CD14-positive monocyte (primary cell): Measurements from ENCODE around the gene ACVR1B. TPM values are rescaled to one million over a fixed set of nuclear protein-coding genes. Genes with fewer than 3 reads are reported as not detected.

ENCODE experiments used
- DNase-seq, 3 donors: peaks; one replicate each; pipeline ENCODE4 v3.0.0-alpha.2; 2011 to 2022
- H2AFZ ChIP-seq: 2 replicates; pipeline ENCODE4 v1.6.0; 2012; ENCODE audit warnings: mild to moderate bottlenecking, low read depth, low read length, inconsistent platforms; ENCODE audit not compliant: insufficient read depth, poor library complexity, severe bottlenecking
- H3K27ac ChIP-seq, 2 donors: 1 replicate in 1 of 2; 2 replicates in 1 of 2; pipeline ENCODE4 v1.5.1; 2012 to 2013; ENCODE audit warnings: low read length in 2 of 2, control low read depth in 1 of 2, inconsistent platforms in 1 of 2, low read depth in 1 of 2, mild to moderate bottlenecking in 1 of 2
- H3K27me3 ChIP-seq, 2 donors: one replicate each; pipeline versions ENCODE4 v1.6.0 to v1.6.1; 2011 to 2013; ENCODE audit warnings: low read length in 2 of 2; ENCODE audit not compliant: control insufficient read depth in 2 of 2, insufficient read depth in 2 of 2
- H3K36me3 ChIP-seq, 2 donors: replicated peaks in 1 of 2; 1 replicate in 1 of 2; 2 replicates in 1 of 2; pipeline versions ENCODE4 v1.5.1 to v1.6.1; 2012 to 2013; ENCODE audit warnings: low read length in 2 of 2, control low read depth in 1 of 2, inconsistent platforms in 1 of 2, mild to moderate bottlenecking in 1 of 2; ENCODE audit not compliant: insufficient read depth in 2 of 2, control insufficient read depth in 1 of 2
- H3K4me1 ChIP-seq, 2 donors: 1 replicate in 1 of 2; 2 replicates in 1 of 2; pipeline versions ENCODE4 v1.5.1 to v1.6.1; 2012 to 2013; ENCODE audit warnings: low read length in 2 of 2, control low read depth in 1 of 2, inconsistent platforms in 1 of 2, mild to moderate bottlenecking in 1 of 2, moderate library complexity in 1 of 2; ENCODE audit not compliant: insufficient read depth in 2 of 2, control insufficient read depth in 1 of 2
- H3K4me2 ChIP-seq: replicated peaks from 2 replicates; pipeline ENCODE3; 2012; ENCODE audit warnings: low read length, moderate library complexity, mild to moderate bottlenecking; ENCODE audit not compliant: poor library complexity, severe bottlenecking; ENCODE audit errors: extremely low read depth
- H3K4me3 ChIP-seq, 3 experiments: fragments of 200-600 bp in 1 of 3; sonication (generic) in 1 of 3; replicated peaks in 1 of 3; 1 replicate in 2 of 3; 2 replicates in 1 of 3; pipeline ENCODE4 v1.5.1; 2011 to 2013; ENCODE audit warnings: low read length in 3 of 3, mild to moderate bottlenecking in 3 of 3, control low read depth in 2 of 3, low read depth in 2 of 3, inconsistent platforms in 1 of 3, moderate library complexity in 1 of 3
- H3K79me2 ChIP-seq: 2 replicates; pipeline ENCODE4 v1.6.0; 2012; ENCODE audit warnings: mild to moderate bottlenecking, control low read depth, inconsistent platforms, low read length, moderate library complexity; ENCODE audit not compliant: insufficient read depth
- H3K9ac ChIP-seq: 2 replicates; pipeline ENCODE4 v1.6.0; 2017; ENCODE audit warnings: low read length, mild to moderate bottlenecking; ENCODE audit not compliant: insufficient read depth, poor library complexity, severe bottlenecking
- H3K9me3 ChIP-seq, 2 donors: replicated peaks in 1 of 2; 1 replicate in 1 of 2; 2 replicates in 1 of 2; pipeline versions ENCODE4 v1.5.1 to v1.6.1; 2012 to 2013; ENCODE audit warnings: low read length in 2 of 2, control low read depth in 1 of 2; ENCODE audit not compliant: control insufficient read depth in 1 of 2, insufficient read depth in 1 of 2
- H4K20me1 ChIP-seq: 2 replicates; pipeline ENCODE4 v1.6.0; 2012; ENCODE audit warnings: mild to moderate bottlenecking, low read length, control low read depth, moderate library complexity; ENCODE audit not compliant: insufficient read depth
- H3K27ac Mint-ChIP-seq, 7 donors: one replicate each; pipeline ENCODE4 v1.8.0; 2020; ENCODE audit warnings: mild to moderate bottlenecking in 7 of 7, mixed read lengths in 7 of 7, moderate library complexity in 6 of 7, inconsistent platforms in 2 of 7
- H3K27me3 Mint-ChIP-seq, 3 donors: one replicate each; pipeline ENCODE4 v1.8.0; 2021 to 2022; ENCODE audit warnings: low read depth in 3 of 3, mild to moderate bottlenecking in 3 of 3, mixed read lengths in 3 of 3, moderate library complexity in 3 of 3, inconsistent platforms in 1 of 3
- H3K36me3 Mint-ChIP-seq, 2 donors: one replicate each; pipeline ENCODE4 v1.8.0; 2020; ENCODE audit warnings: mixed read lengths in 2 of 2, inconsistent platforms in 1 of 2, mild to moderate bottlenecking in 1 of 2
- H3K4me1 Mint-ChIP-seq: one replicate; pipeline ENCODE4 v1.8.0; 2020; ENCODE audit warnings: mild to moderate bottlenecking, mixed read lengths
- H3K4me3 Mint-ChIP-seq, 2 donors: one replicate each; pipeline ENCODE4 v1.8.0; 2020; ENCODE audit warnings: mild to moderate bottlenecking in 2 of 2, mixed read lengths in 2 of 2, moderate library complexity in 1 of 2
- H3K9me3 Mint-ChIP-seq, 7 donors: one replicate each; pipeline ENCODE4 v1.8.0; 2020 to 2022; ENCODE audit warnings: mixed read lengths in 7 of 7, mild to moderate bottlenecking in 6 of 7, moderate library complexity in 6 of 7, inconsistent platforms in 2 of 7
- WGBS: methylation state at CpG from one replicate; pipeline ENCODE4 v1.1.5; 2013; ENCODE audit warnings: missing lambda C conversion rate; ENCODE audit not compliant: insufficient coverage; 5-methylcytosine and 5-hydroxymethylcytosine counted together
- intact Hi-C, 2 donors: fragments of 100-400 bp; cut with micrococcal nuclease; formaldehyde crosslinking; loops; one replicate each; pipeline versions ENCODE4 v1.15.0 to v1.15.1; 2023
- polyA plus RNA-seq, 3 donors: library from polyadenylated mRNA; depleted of rRNA in 1 of 3; unstranded in 2 of 3; stranded (reverse) in 1 of 3; fragments of 300-500 nt in 2 of 3; fragments of >200 nt in 1 of 3; fragmentation: Illumina TruSeq in 2 of 3; gene quantifications; 1 replicate in 2 of 3; 2 replicates in 1 of 3; pipeline ENCODE4 v1.2.3, GENCODE V29; 2012 to 2021
- TF ChIP-seq, protein P1 (sequence below): fragments of 200-600 bp; IDR thresholded peaks from one replicate; pipeline ENCODE4 v1.8.0; 2022; ENCODE audit warnings: antibody characterized with exemption, mild to moderate bottlenecking

ACVR1B gene
- polyA plus RNA-seq, 3 donors: 1.8 to 18.5 (median 3.9) TPM

DNA sequence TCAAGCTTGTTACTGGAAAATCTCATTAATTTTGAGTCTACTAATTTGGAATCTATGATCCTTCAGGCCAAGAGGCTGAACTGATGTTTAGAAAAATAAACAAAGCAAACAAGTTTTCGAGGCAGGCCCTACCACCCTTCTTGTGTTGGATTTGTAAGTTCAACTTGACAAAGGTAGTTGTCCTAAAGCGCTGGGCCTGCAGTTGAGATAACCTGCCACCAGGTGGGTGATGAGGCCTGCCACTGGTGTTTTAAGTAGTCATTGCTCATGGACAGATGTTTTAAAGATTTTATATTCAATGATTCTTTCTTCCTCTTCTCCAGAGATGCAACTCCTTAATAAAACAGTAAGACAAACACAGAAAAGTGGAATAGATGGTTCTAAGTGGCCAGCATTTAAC is 24.8 kb upstream of the ACVR1B start:
- peaks cover 35% of the 10 kb centered on the region for H3K4me1 Mint-ChIP-seq
- Histone ChIP-seq H3K4me2 (no peak overlapping the region), H3K27ac (no peak overlapping the region), H3K79me2 (no peaks in the 10 kb centered on the region), H3K4me3 (no peak overlapping the region), H2AFZ (no peak overlapping the region), H3K9me3 (no peaks in the 10 kb centered on the region), H3K27me3 (no peaks in the 10 kb centered on the region), H4K20me1 (no peaks in the 10 kb centered on the region), H3K4me1 (peaks cover 21 to 22% of the 10 kb centered on the region in 2 donors), H3K36me3 (no peaks in the 10 kb centered on the region), H3K9ac (no peak overlapping the region)
- H3K27me3 Mint-ChIP-seq: peaks cover 2 to 9% (median 5%) of the 10 kb centered on the region in 3 donors
- H3K27ac Mint-ChIP-seq: no peak overlapping the region
- intact Hi-C loops: no loop called here
- peaks cover 0 to 3% (median 0%) of the 10 kb centered on the region in 7 donors for H3K9me3 Mint-ChIP-seq
- WGBS: 100% methylated on average over 1 of the region's 2 CpGs
- TF ChIP-seq, protein P1, sequence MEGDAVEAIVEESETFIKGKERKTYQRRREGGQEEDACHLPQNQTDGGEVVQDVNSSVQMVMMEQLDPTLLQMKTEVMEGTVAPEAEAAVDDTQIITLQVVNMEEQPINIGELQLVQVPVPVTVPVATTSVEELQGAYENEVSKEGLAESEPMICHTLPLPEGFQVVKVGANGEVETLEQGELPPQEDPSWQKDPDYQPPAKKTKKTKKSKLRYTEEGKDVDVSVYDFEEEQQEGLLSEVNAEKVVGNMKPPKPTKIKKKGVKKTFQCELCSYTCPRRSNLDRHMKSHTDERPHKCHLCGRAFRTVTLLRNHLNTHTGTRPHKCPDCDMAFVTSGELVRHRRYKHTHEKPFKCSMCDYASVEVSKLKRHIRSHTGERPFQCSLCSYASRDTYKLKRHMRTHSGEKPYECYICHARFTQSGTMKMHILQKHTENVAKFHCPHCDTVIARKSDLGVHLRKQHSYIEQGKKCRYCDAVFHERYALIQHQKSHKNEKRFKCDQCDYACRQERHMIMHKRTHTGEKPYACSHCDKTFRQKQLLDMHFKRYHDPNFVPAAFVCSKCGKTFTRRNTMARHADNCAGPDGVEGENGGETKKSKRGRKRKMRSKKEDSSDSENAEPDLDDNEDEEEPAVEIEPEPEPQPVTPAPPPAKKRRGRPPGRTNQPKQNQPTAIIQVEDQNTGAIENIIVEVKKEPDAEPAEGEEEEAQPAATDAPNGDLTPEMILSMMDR: peak; percentile 51
- peak in 1 of 3 donors; percentile 18 for DNase-seq
- no peaks in the 10 kb centered on the region for H3K36me3 Mint-ChIP-seq
- no peak overlapping the region for H3K4me3 Mint-ChIP-seq

GRCh38 chr12:51932218-51933076 is 19.1 kb upstream of the ACVR1B start:
- Mint-ChIP-seq H3K4me3 (no peak overlapping the region), H3K27me3 (peaks cover 2 to 6% (median 3%) of the 10 kb centered on the region in 3 donors), H3K36me3 (no peaks in the 10 kb centered on the region), H3K27ac (no peak overlapping the region), H3K9me3 (no peaks in the 10 kb centered on the region), H3K4me1 (no peaks in the 10 kb centered on the region)
- no peaks in the 10 kb centered on the region for H3K27me3 ChIP-seq
- no peaks in the 10 kb centered on the region for H3K4me1 ChIP-seq
- H3K27ac ChIP-seq: no peak overlapping the region
- H4K20me1 ChIP-seq: no peaks in the 10 kb centered on the region
- no peak overlapping the region for H3K4me3 ChIP-seq
- TF ChIP-seq, protein P1: no peak
- no peaks in the 10 kb centered on the region for H3K36me3 ChIP-seq
- no peak overlapping the region for H3K9ac ChIP-seq
- no CpG with 5 or more reads among the region's 5 CpGs for WGBS
- H3K9me3 ChIP-seq: no peaks in the 10 kb centered on the region
- intact Hi-C loops: no loop called here
- no peak overlapping the region for H2AFZ ChIP-seq
- no peak for DNase-seq
- H3K79me2 ChIP-seq: no peaks in the 10 kb centered on the region
- no peak overlapping the region for H3K4me2 ChIP-seq
